Skeletal muscle tissue (tissue), 5 donors: ENCODE data around the gene LFNG. TPM values are rescaled to one million over a fixed set of nuclear protein-coding genes. Genes with fewer than 3 reads are reported as not detected.

Source experiments
- H3K27ac ChIP-seq: one replicate; pipeline ENCODE4 v1.7.0; 2013; ENCODE audit warnings: mild to moderate bottlenecking, low read depth, low read length, inconsistent platforms
- H3K27me3 ChIP-seq, 3 donors: one replicate each; pipeline ENCODE4 v1.7.0; 2013; ENCODE audit warnings: low read length in 3 of 3; ENCODE audit not compliant: control insufficient read depth in 3 of 3, insufficient read depth in 3 of 3
- H3K36me3 ChIP-seq, 3 donors: one replicate each; pipeline ENCODE4 v1.7.0; 2013; ENCODE audit warnings: low read length in 3 of 3; ENCODE audit not compliant: control insufficient read depth in 3 of 3, insufficient read depth in 3 of 3
- H3K4me1 ChIP-seq, 3 donors: one replicate each; pipeline ENCODE4 v1.7.0; 2013; ENCODE audit warnings: low read length in 3 of 3, mild to moderate bottlenecking in 3 of 3; ENCODE audit not compliant: control insufficient read depth in 3 of 3, insufficient read depth in 3 of 3
- H3K4me3 ChIP-seq, 3 donors: one replicate each; pipeline ENCODE4 v1.7.0; 2013; ENCODE audit warnings: low read length in 3 of 3
- H3K9ac ChIP-seq, 3 donors: one replicate each; pipeline ENCODE4 v1.7.0; 2013; ENCODE audit warnings: low read length in 3 of 3, mild to moderate bottlenecking in 3 of 3, moderate library complexity in 2 of 3, low read depth in 1 of 3
- H3K9me3 ChIP-seq, 3 donors: one replicate each; pipeline ENCODE4 v1.7.0; 2013; ENCODE audit warnings: low read length in 3 of 3; ENCODE audit not compliant: control insufficient read depth in 3 of 3
- small RNA-seq: library from RNA; depleted of rRNA; stranded (forward); fragments of <200 nt; gene quantifications from one replicate; pipeline ENCODE3, GENCODE V24; 2014
- total RNA-seq: library from RNA; depleted of rRNA; stranded (reverse); fragments of >200 nt; gene quantifications from one replicate; pipeline ENCODE4 v1.2.3, GENCODE V29; 2014
- donor health status: Osteomylitis.

Gene LFNG
- total RNA-seq, 1 donor from 2014 or later, result 23.0 TPM

DNA sequence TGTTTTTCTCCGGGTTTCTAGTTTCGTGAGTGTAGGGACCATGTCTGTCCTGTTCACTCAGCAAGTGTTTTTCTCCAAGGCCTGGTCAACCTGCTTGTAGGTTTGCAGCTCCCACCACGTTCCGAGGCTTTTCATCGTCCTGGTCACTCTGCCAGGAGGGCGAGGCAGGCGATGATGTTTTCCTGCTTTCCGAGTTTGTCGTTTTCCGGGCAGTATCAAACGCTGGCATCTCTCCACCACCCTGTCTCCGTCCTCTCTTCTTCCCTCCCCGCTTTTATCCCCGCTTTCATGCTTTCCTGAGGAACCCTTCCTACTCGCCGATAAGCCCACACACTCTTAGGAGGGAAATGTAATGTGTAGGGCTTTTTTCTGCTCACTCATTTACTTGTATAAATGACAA lies 50.4 kb downstream of the LFNG start:
- Histone ChIP-seq H3K4me1 (peaks cover 0 to 4% (median 3%) of the 10 kb centered on the region in 3 donors), H3K4me3 (no peak overlapping the region), H3K9me3 (no peaks in the 10 kb centered on the region), H3K27ac (no peak overlapping the region), H3K9ac (no peak overlapping the region), H3K27me3 (no peaks in the 10 kb centered on the region), H3K36me3 (peaks cover 11 to 18% (median 13%) of the 10 kb centered on the region in 3 donors)

DNA sequence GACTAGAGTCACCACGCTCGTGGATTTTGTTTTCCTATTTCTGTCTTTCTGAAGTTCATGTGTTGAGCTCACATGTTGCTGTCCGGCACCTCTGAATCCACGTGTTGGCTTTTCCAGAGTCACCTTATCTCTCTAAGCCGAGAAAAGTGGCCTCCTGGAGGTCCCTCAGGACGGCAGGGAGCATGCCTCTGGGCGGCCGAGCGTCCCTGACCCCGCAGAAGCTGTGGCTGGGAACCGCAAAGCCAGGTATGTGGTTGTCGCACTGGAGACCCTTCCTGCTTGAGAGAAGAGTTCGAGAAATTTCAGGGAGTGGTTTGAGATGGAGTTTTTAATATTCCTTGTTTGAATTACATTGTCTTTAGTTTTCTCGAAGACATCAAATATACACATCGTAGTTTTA lies 51.8 kb downstream of the LFNG start:
- Histone ChIP-seq H3K36me3 (peaks cover 15 to 19% (median 15%) of the 10 kb centered on the region in 3 donors), H3K9ac (no peak overlapping the region), H3K4me3 (no peak overlapping the region), H3K9me3 (no peaks in the 10 kb centered on the region), H3K4me1 (peaks cover 0 to 4% (median 3%) of the 10 kb centered on the region in 3 donors), H3K27me3 (no peaks in the 10 kb centered on the region), H3K27ac (no peak overlapping the region)

DNA sequence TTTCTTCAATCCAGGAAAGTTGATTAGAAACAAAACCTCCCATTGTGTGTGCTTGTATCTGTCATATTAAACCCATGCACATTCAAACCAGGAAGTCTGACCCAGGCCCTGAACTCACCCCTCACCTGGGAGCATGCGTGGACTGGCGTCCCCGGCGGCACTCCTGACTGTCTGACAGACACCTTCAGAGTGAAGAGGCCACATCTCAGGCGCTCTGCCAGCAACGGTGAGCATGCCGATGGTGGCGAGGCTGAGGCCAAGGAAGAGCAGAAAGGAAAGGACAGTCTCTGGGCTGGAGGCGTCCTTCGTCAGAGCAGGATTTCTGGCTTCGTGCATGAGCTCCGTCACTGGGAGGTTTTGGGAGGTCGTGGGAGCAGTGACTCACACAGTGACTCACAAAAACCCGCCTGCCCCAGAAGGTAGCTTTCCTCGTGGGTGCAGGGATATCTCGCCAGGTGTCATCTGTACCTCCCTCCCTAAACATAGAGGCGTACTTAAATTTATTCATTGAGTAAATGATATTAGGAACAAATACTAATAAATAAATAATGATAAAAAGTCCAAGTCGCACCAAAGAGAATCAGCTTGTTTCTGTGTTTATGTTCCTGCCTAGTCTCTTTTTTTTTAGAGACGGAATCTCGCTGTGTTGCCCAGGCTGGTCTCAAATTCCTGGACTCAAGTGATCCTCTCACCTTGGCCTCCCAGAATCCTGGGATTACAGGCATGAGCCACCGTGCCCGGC lies 52.7 kb downstream of the LFNG start:
- no peak overlapping the region for H3K4me3 ChIP-seq

DNA sequence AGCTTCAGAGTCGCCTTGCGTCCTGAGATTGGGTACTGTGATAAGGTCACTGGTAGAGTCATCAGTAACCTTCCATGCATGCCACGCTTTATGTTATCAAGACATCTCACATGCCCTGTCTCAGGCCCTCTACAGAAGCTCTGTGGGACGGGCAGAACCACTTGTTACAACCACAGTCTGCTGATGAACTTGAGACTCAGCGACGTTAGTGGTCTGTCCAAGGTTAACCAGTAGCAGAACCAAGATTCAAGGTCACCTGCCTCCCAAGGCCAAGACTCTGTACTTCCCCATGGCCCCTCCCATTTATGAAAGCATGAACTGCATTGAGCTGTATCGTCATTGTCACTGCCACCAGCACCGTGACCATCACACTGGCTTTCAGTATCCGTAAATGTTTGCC lies 54.2 kb downstream of the LFNG start:
- peaks cover 15 to 21% (median 19%) of the 10 kb centered on the region in 3 donors for H3K36me3 ChIP-seq
- no peaks in the 10 kb centered on the region for H3K4me1 ChIP-seq
- H3K9me3 ChIP-seq, result no peaks in the 10 kb centered on the region
- H3K27ac ChIP-seq, result no peak overlapping the region
- H3K9ac ChIP-seq, result no peak overlapping the region
- H3K4me3 ChIP-seq, result no peak overlapping the region
- no peaks in the 10 kb centered on the region for H3K27me3 ChIP-seq

More for the DNA sequence above, 52.7 kb downstream of the LFNG start:
- Histone ChIP-seq H3K9me3 (no peaks in the 10 kb centered on the region), H3K36me3 (peaks cover 15 to 19% (median 15%) of the 10 kb centered on the region in 3 donors), H3K4me1 (peaks cover 0 to 3% (median 3%) of the 10 kb centered on the region in 3 donors), H3K27me3 (no peaks in the 10 kb centered on the region), H3K27ac (no peak overlapping the region), H3K9ac (no peak overlapping the region)

DNA sequence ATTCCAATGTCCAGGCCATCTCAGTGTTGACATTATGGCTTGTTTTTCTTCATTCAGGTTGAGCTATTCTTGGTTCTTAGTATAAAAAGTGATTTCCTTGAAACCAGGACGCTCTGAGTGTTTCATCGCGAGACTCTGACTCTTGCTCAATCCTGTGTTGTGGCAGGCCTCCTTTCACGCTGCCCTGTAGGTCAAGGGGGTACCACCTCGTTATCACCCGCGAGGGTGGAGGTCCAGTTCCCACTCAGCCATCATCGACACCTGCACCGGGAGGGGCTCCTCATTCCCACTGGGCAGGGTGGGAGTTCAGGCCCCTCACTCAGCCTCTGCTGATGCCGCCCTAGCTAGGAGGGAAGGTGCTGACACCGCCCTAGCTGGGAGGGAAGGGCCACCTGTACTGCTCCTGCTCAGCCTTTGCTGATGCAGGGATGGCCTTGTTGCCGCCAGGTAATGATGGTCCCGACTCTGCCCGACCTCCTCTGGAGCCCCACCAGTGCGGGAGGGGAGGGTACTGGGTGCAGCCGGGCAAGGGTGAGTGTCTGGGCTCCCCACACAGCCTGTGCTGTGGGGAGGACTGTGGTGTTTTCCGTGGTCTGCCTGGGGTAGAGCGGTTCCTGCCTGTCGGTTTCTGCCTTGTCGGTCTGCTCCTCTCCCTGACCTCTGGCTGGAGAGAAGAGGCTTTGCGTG lies 55.6 kb downstream of the LFNG start:
- Histone ChIP-seq H3K4me3 (no peak overlapping the region), H3K9me3 (no peaks in the 10 kb centered on the region), H3K27ac (no peak overlapping the region), H3K4me1 (no peaks in the 10 kb centered on the region), H3K36me3 (peaks cover 16 to 23% (median 21%) of the 10 kb centered on the region in 3 donors), H3K9ac (no peak overlapping the region), H3K27me3 (no peaks in the 10 kb centered on the region)

DNA sequence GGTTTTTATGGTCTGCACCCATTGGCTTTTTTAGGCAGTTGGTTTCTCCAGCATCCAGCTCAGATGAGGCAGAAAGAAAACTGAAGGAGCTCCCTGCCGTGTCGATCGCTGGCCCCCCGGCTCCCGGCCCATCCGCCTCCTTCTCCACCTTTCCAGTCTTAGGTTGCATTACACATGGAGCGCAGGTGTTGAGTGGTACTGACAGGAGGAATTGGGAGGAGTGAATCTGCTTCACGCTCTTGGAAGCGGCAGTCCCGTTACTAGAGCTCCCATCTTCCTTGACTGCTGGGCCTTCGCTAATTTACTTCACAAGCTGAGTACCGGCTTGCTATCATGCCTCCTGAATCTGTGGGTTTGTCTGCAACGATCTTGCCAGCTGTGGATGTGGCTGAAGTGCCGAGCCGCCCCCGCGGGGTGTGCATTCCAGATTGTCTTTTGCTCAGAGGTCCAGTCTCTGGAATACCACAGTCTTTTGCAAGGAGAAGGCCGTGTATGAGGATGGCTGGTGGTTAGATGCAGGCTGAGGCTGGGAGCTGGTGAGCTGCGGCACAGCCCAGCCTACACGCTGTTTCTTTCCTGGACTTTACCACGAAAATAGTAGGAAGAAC lies 56.3 kb downstream of the LFNG start:
- no peaks in the 10 kb centered on the region for H3K4me1 ChIP-seq
- no peak overlapping the region for H3K9ac ChIP-seq
- H3K36me3 ChIP-seq, result peaks cover 16 to 23% (median 21%) of the 10 kb centered on the region in 3 donors
- H3K27me3 ChIP-seq, result no peaks in the 10 kb centered on the region
- no peaks in the 10 kb centered on the region for H3K9me3 ChIP-seq
- H3K27ac ChIP-seq, result no peak overlapping the region
- H3K4me3 ChIP-seq, result no peak overlapping the region

DNA sequence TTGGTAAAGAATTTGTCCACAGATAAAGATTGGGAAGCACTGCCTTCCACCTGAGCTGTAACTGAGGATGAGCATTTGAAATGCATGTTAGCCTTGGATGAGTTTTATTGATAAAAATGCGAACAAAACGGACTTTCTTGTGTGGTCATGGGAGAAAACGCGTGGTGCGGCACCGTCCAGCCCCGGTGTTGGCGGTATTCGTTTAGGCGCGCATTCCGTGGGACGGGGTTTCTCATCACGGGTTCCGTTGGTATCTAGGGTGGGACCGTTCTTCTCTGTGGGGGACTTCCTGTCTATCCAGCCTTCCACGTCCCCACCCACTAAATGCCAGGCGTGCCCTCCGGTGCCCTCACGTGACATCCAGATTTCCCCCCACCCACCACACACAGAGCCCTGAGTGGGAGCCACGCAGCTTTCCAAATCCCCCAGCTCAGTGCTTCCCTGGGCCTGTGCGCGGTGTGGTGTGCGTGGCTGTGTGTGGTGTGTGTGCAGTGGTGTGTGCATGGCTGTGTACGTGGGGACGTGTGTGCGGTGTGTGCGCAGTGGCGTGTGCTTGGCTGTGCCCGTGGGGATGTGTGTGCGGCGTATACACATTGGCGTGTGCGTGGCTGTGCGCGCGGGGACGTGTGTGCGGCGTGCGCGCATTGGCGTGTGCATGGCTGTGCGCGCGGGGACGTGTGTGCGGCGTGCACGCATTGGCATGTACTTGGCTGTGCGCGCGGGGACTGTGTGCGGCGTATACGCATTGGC lies 57.3 kb downstream of the LFNG start:
- Histone ChIP-seq H3K36me3 (peaks cover 16 to 22% (median 21%) of the 10 kb centered on the region in 3 donors), H3K27ac (no peak overlapping the region), H3K27me3 (no peaks in the 10 kb centered on the region), H3K9ac (no peak overlapping the region), H3K4me3 (no peak overlapping the region), H3K9me3 (no peaks in the 10 kb centered on the region), H3K4me1 (no peaks in the 10 kb centered on the region)

Small RNAs within 50 kb of the gene (small RNA-seq; reads per million reads assigned to genes)
- gene MIR4648, result not detected

Other genes with a start within 250 kb of the LFNG start
- gene SNX8, start 205.3 kb upstream of the LFNG start, total RNA-seq, result 12.5 TPM
- 120 TPM for gene EIF3B, start 164.9 kb upstream of the LFNG start, total RNA-seq
- gene CHST12, start 116.2 kb upstream of the LFNG start, total RNA-seq, result 1.0 TPM
- not detected for gene GRIFIN, start 43.4 kb upstream of the LFNG start, total RNA-seq
- 18.3 TPM for gene BRAT1, start 35.8 kb downstream of the LFNG start, total RNA-seq
- 2.1 TPM for gene IQCE, start 39.2 kb downstream of the LFNG start, total RNA-seq
- 18.8 TPM for gene TTYH3, start 112.2 kb downstream of the LFNG start, total RNA-seq
- under 0.01 TPM for gene AMZ1, start 168.4 kb downstream of the LFNG start, total RNA-seq